IMR-90 (cell line): ENCODE measurements around the gene ENKUR. TPM values are rescaled to one million over a fixed set of nuclear protein-coding genes. Genes with fewer than 3 reads are reported as not detected.

Experiments
- ATAC-seq: fragments of 200-7000 bp; cut with Tn5 transposase; 2 replicates; pipeline ENCODE4 v1.9.1; 2020; ENCODE audit warnings: low read depth, mild to moderate bottlenecking, moderate library complexity
- BruUV-seq: library from RNA; stranded (reverse); fragments of 400-500 nt; replicated peaks from 2 replicates; lab custom pipeline; 2021; lab: Mats Ljungman, UMichigan
- CTCF ChIA-PET: fragments of 300-600 bp; formaldehyde crosslinking; extraction: SDS; loops from one replicate; lab custom pipeline; 2021; ENCODE audit warnings: antibody characterized with exemption; lab: Yijun Ruan, JAX
- POLR2A ChIA-PET: fragments of 300-600 bp; sonication (Branson Sonifier 250); formaldehyde crosslinking; loops from one replicate; lab custom pipeline; 2022; ENCODE audit warnings: antibody characterized with exemption; ENCODE audit not compliant: unreplicated experiment; lab: Charles Lee
- DNase-seq: peaks from one replicate; pipeline ENCODE4 v3.0.0; 2013
- H2AFZ ChIP-seq: replicated peaks from 2 replicates; pipeline ENCODE3; 2013; ENCODE audit warnings: low read length, mild to moderate bottlenecking; ENCODE audit not compliant: poor library complexity
- H2AK5ac ChIP-seq: 2 replicates; pipeline ENCODE4 v1.6.1; 2013; ENCODE audit warnings: low read depth, low read length, inconsistent platforms
- H2AK9ac ChIP-seq: replicated peaks from 2 replicates; pipeline ENCODE3; 2013; ENCODE audit warnings: mild to moderate bottlenecking, low read depth, low read length, moderate library complexity; ENCODE audit not compliant: poor library complexity
- H2BK120ac ChIP-seq: 2 replicates; pipeline ENCODE4 v1.6.1; 2013; ENCODE audit warnings: low read depth, low read length, inconsistent platforms
- H2BK15ac ChIP-seq: 3 replicates; pipeline ENCODE4 v1.6.1; 2013; ENCODE audit warnings: low read depth, low read length, inconsistent platforms
- H2BK20ac ChIP-seq: 2 replicates; pipeline ENCODE4 v1.6.1; 2013; ENCODE audit warnings: low read depth, mild to moderate bottlenecking, inconsistent platforms, low read length, moderate library complexity
- H2BK5ac ChIP-seq: 2 replicates; pipeline ENCODE4 v1.6.1; 2013; ENCODE audit warnings: mild to moderate bottlenecking, low read depth, low read length, inconsistent platforms; ENCODE audit not compliant: poor library complexity, severe bottlenecking
- H3K14ac ChIP-seq: replicated peaks from 2 replicates; pipeline ENCODE4 v1.6.1; 2013; ENCODE audit warnings: low read depth, low read length, inconsistent platforms
- H3K18ac ChIP-seq: 2 replicates; pipeline ENCODE4 v1.6.1; 2013; ENCODE audit warnings: low read depth, low read length, control low read depth
- H3K23ac ChIP-seq: 2 replicates; pipeline ENCODE4 v1.6.1; 2013; ENCODE audit warnings: low read depth, low read length, inconsistent platforms
- H3K27ac ChIP-seq: 2 replicates; pipeline ENCODE4 v1.5.1; 2013; ENCODE audit warnings: mild to moderate bottlenecking, control low read depth, low read length; ENCODE audit not compliant: insufficient read depth
- H3K27me3 ChIP-seq: 2 replicates; pipeline ENCODE4 v1.6.1; 2013; ENCODE audit warnings: low read length; ENCODE audit not compliant: control insufficient read depth, insufficient read depth
- H3K36me3 ChIP-seq: 2 replicates; pipeline ENCODE4 v1.6.1; 2013; ENCODE audit warnings: low read length, mixed read lengths; ENCODE audit not compliant: control insufficient read depth, insufficient read depth
- H3K4ac ChIP-seq: 2 replicates; pipeline ENCODE4 v1.6.1; 2013; ENCODE audit warnings: low read depth, low read length, inconsistent platforms
- H3K4me1 ChIP-seq: 2 replicates; pipeline ENCODE4 v1.6.1; 2013; ENCODE audit warnings: low read length, mixed read lengths; ENCODE audit not compliant: control insufficient read depth, insufficient read depth
- H3K4me2 ChIP-seq: 2 replicates; pipeline ENCODE4 v1.6.1; 2013; ENCODE audit warnings: low read depth, mild to moderate bottlenecking, control low read depth, low read length, moderate library complexity
- H3K4me3 ChIP-seq: 2 replicates; pipeline ENCODE4 v1.5.1; 2013; ENCODE audit warnings: low read depth, mild to moderate bottlenecking, control low read depth, low read length, moderate library complexity; ENCODE audit not compliant: insufficient read depth
- H3K56ac ChIP-seq: 2 replicates; pipeline ENCODE4 v1.6.1; 2013; ENCODE audit warnings: low read length, inconsistent platforms; ENCODE audit not compliant: insufficient read depth; ENCODE audit errors: extremely low read depth
- H3K79me1 ChIP-seq, 2 experiments: 2 replicates each; pipeline ENCODE4 v1.6.1; 2013; ENCODE audit warnings: low read length in 2 of 2, inconsistent platforms in 1 of 2, low read depth in 1 of 2
- H3K9ac ChIP-seq: 2 replicates; pipeline ENCODE4 v1.6.1; 2013; ENCODE audit warnings: low read depth, low read length, control low read depth
- H3K9me1 ChIP-seq: 2 replicates; pipeline ENCODE4 v1.6.1; 2013; ENCODE audit warnings: low read length, inconsistent platforms; ENCODE audit not compliant: insufficient read depth
- H3K9me3 ChIP-seq: 2 replicates; pipeline ENCODE4 v1.6.1; 2013; ENCODE audit warnings: low read length; ENCODE audit not compliant: control insufficient read depth, insufficient read depth
- H4K20me1 ChIP-seq: 2 replicates; pipeline ENCODE4 v1.6.1; 2013; ENCODE audit warnings: low read length, inconsistent platforms; ENCODE audit not compliant: insufficient read depth
- H4K5ac ChIP-seq: 2 replicates; pipeline ENCODE4 v1.6.1; 2013; ENCODE audit warnings: mild to moderate bottlenecking, low read depth, low read length, control low read depth
- H4K8ac ChIP-seq, 2 experiments: 2 replicates each; pipeline ENCODE4 v1.6.1; 2013; ENCODE audit warnings: low read depth in 2 of 2, low read length in 2 of 2, control low read depth in 1 of 2, inconsistent platforms in 1 of 2
- H4K91ac ChIP-seq: 2 replicates; pipeline ENCODE4 v1.6.1; 2013; ENCODE audit warnings: low read depth, low read length, inconsistent platforms; ENCODE audit not compliant: insufficient read depth
- CHD1 ChIP-seq: IDR thresholded peaks from 2 replicates; pipeline ENCODE4 v1.6.1; 2012; ENCODE audit warnings: low read depth, low read length, improper control_type of control experiment
- WGBS, 2 experiments: methylation state at CpG; one replicate each; pipeline versions ENCODE4 v1.1.5 to v1.1.7; 2013; ENCODE audit warnings: missing lambda C conversion rate in 2 of 2; ENCODE audit not compliant: insufficient read length in 1 of 2; ENCODE audit errors: extremely low coverage in 2 of 2; 5-methylcytosine and 5-hydroxymethylcytosine counted together
- dilution Hi-C: fragments of 300-500 bp; cut with HindIII; formaldehyde crosslinking; loops from one replicate; pipeline ENCODE4 v1.14.3; 2018; ENCODE audit warnings: low sequenced_read_pairs; ENCODE audit not compliant: unreplicated experiment
- in situ Hi-C: fragments of 300-500 bp; cut with MboI; formaldehyde crosslinking; loops from 3 replicates; pipeline ENCODE4 v1.14.3; 2019; ENCODE audit warnings: low sequenced_read_pairs, inconsistent platforms, mixed read lengths
- intact Hi-C: fragments of 100-400 bp; cut with micrococcal nuclease; formaldehyde crosslinking; loops from 2 replicates; pipeline ENCODE4 v1.10.0; 2022
- polyA plus RNA-seq, 3 experiments: library from polyadenylated mRNA; depleted of rRNA; stranded (reverse); fragments of >200 nt; gene quantifications; 2 replicates each; pipeline ENCODE4 v1.2.3, GENCODE V29; 2012; ENCODE audit warnings: low replicate concordance in 1 of 3
- total RNA-seq: library from RNA; depleted of rRNA; stranded (reverse); fragments of >200 nt; gene quantifications from 2 replicates; pipeline ENCODE4 v1.2.3, GENCODE V29; 2012

ENKUR gene
- total and polyA plus RNA-seq, 2 of the 4 experiments (the other 2 are of a cell fraction), result not detected

DNA sequence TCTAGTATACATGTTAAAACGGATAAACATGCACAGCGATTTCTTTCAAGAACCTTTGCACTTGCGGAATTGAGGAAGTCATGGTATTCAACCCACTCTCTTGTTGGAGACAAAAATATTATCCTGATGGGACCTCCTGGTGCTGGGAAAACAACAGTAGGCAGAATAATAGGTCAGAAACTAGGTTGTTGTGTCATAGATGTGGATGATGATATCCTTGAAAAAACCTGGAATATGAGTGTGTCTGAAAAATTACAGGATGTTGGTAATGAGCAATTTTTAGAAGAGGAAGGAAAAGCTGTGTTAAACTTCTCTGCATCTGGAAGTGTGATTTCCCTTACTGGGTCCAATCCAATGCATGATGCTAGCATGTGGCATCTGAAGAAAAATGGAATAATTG, 7.3 kb upstream of the ENKUR start:
- Histone ChIP-seq H3K23ac (no peak overlapping the region), H2AK5ac (no peak overlapping the region), H2AFZ (no peak overlapping the region), H2BK15ac (no peak overlapping the region), H2BK20ac (no peak overlapping the region), H3K18ac (no peak overlapping the region), H4K20me1 (no peaks in the 10 kb centered on the region), H3K27me3 (no peaks in the 10 kb centered on the region), H3K4me2 (no peak overlapping the region), H2BK5ac (no peak overlapping the region), H3K4me3 (no peak overlapping the region), H3K79me1 (no peaks in the 10 kb centered on the region), H4K8ac (no peak overlapping the region), H3K9ac (no peak overlapping the region), H4K91ac (no peak overlapping the region), H3K27ac (no peak overlapping the region), H3K14ac (no peak overlapping the region), H2BK120ac (no peak overlapping the region), H3K9me1 (no peaks in the 10 kb centered on the region), H4K5ac (no peak overlapping the region), H2AK9ac (no peak overlapping the region), H3K56ac (no peak overlapping the region), H3K4me1 (no peaks in the 10 kb centered on the region), H3K9me3 (no peaks in the 10 kb centered on the region), H3K4ac (no peak overlapping the region), H3K36me3 (no peaks in the 10 kb centered on the region)
- ChIA-PET CTCF (no interaction called here), POLR2A (no interaction called here)
- no peak for TF ChIP-seq CHD1
- no peak for ATAC-seq
- in situ Hi-C loops, result no loop called here
- no CpG with 5 or more reads among the region's 3 CpGs for WGBS, 2 experiments
- dilution Hi-C loops, result no loop called here
- BruUV-seq, result no TSS peak
- intact Hi-C loops, result no loop called here
- no peak for DNase-seq
